ENCODE results near the gene C15orf62.

C15orf62 gene

GRCh38 chr15:40815042-40815698 lies 45.4 kb downstream of the C15orf62 start:
- no peak for TF ChIP-seq CTCF (conservative IDR thresholded peaks at IDR 0.05; ENCODE audit: low read depth, low read length)
- H3K4me3 ChIP-seq (ENCODE audit: low read depth, low read length): no peak overlapping the region
- peak; percentile 30 for DNase-seq (ENCODE audit: low read depth)

- H3K4me3 ChIP-seq (ENCODE audit: low read depth, low read length): no peak overlapping the region
- DNase-seq (ENCODE audit: low read depth): no peak
- no peak for TF ChIP-seq CTCF (conservative IDR thresholded peaks at IDR 0.05; ENCODE audit: low read depth, low read length)
Measured at GRCh38 chr15:40819048-40819447, 49.3 kb downstream of the C15orf62 start.

GRCh38 chr15:40821195-40821594 lies 51.4 kb downstream of the C15orf62 start:
- no peak overlapping the region for H3K4me3 ChIP-seq (ENCODE audit: low read depth, low read length)
- no peak for DNase-seq (ENCODE audit: low read depth)
- TF ChIP-seq CTCF (conservative IDR thresholded peaks at IDR 0.05; ENCODE audit: low read depth, low read length): no peak
